Panc1 (cell line): ENCODE data around the gene ZBTB7C. TPM values are rescaled to one million over a fixed set of nuclear protein-coding genes. Genes with fewer than 3 reads are reported as not detected.

Experiments used
- ATAC-seq: fragments of 200-7000 bp; cut with Tn5 transposase; 2 replicates; pipeline ENCODE4 v1.9.1; 2020; ENCODE audit warnings: mild to moderate bottlenecking, moderate library complexity
- BruUV-seq: library from RNA; stranded (reverse); fragments of 400-500 nt; replicated peaks from 2 replicates; lab custom pipeline; 2021; lab: Mats Ljungman, UMichigan
- CTCF ChIA-PET: fragments of 300-600 bp; sonication (Branson Sonifier 250); formaldehyde crosslinking; loops from one replicate; lab custom pipeline; 2022; ENCODE audit warnings: antibody characterized with exemption; lab: Charles Lee
- POLR2A ChIA-PET: fragments of 300-600 bp; sonication (Branson Sonifier 250); formaldehyde crosslinking; loops from one replicate; lab custom pipeline; 2022; ENCODE audit warnings: antibody characterized with exemption; lab: Charles Lee
- DNase-seq: peaks from one replicate; pipeline ENCODE4 v3.0.0-alpha.2; 2010; ENCODE audit warnings: low read depth, low spot score
- H3K27ac ChIP-seq: 2 replicates; pipeline ENCODE4 v1.5.1; 2011; ENCODE audit warnings: mild to moderate bottlenecking, low read length, inconsistent platforms
- H3K27me3 ChIP-seq: fragments of 200-500 bp; sonication (Bioruptor generic); 2 replicates; pipeline ENCODE4 v1.6.0; 2014; ENCODE audit warnings: low read length, inconsistent platforms; ENCODE audit not compliant: control insufficient read depth, insufficient read depth
- H3K36me3 ChIP-seq: fragments of 200-500 bp; sonication (Bioruptor generic); 2 replicates; pipeline ENCODE4 v1.5.1; 2014; ENCODE audit warnings: inconsistent platforms, mild to moderate bottlenecking, low read length, moderate library complexity; ENCODE audit not compliant: control insufficient read depth, insufficient read depth
- H3K4me1 ChIP-seq: 2 replicates; pipeline ENCODE4 v1.5.1; 2011; ENCODE audit warnings: inconsistent platforms, mild to moderate bottlenecking, low read length, moderate library complexity; ENCODE audit not compliant: control insufficient read depth, insufficient read depth
- H3K4me3 ChIP-seq, 2 experiments: 2 replicates each; pipeline ENCODE4 v1.5.1; 2011 to 2012; ENCODE audit warnings: low read depth in 2 of 2, low read length in 2 of 2, mild to moderate bottlenecking in 2 of 2, inconsistent platforms in 1 of 2, moderate library complexity in 1 of 2
- H3K9me3 ChIP-seq: fragments of 200-500 bp; sonication (Bioruptor generic); 2 replicates; pipeline ENCODE4 v1.5.1; 2014; ENCODE audit warnings: low read depth, mild to moderate bottlenecking, inconsistent platforms, low read length, moderate library complexity; ENCODE audit not compliant: control insufficient read depth, insufficient read depth
- POLR2AphosphoS5 ChIP-seq: IDR thresholded peaks from 2 replicates; pipeline ENCODE4 v1.6.1; 2012; ENCODE audit warnings: mild to moderate bottlenecking, low read depth, low read length, moderate library complexity
- SIN3A ChIP-seq: IDR thresholded peaks from 2 replicates; pipeline ENCODE4 v1.6.1; 2012; ENCODE audit warnings: low read depth, mild to moderate bottlenecking, low read length, moderate library complexity, borderline replicate concordance; ENCODE audit not compliant: insufficient read depth
- TCF7L2 ChIP-seq: IDR thresholded peaks from 2 replicates; pipeline ENCODE4 v1.6.1; 2011; ENCODE audit warnings: mild to moderate bottlenecking, low read depth, low read length, inconsistent platforms
- in situ Hi-C: cut with HindIII; loops from 2 replicates; pipeline ENCODE4 v1.10.0; 2016; ENCODE audit warnings: low sequenced_read_pairs, low pct_unique_long_range_greater_than_20kb
- intact Hi-C: fragments of 100-400 bp; cut with micrococcal nuclease; formaldehyde crosslinking; loops from one replicate; pipeline ENCODE4 v1.10.0; 2022; ENCODE audit not compliant: unreplicated experiment
- total RNA-seq: library from RNA; stranded (reverse); gene quantifications from one replicate; pipeline ENCODE4 v1.2.1, GENCODE V29; 2021; ENCODE audit not compliant: unreplicated experiment
- TF ChIP-seq, protein P1 (sequence below): fragments of 450-650 bp; IDR thresholded peaks from 2 replicates; pipeline ENCODE4 v1.5.1; 2017; ENCODE audit warnings: mild to moderate bottlenecking
- TF ChIP-seq, protein P2 (sequence below), 2 experiments: IDR thresholded peaks; 2 replicates each; pipeline ENCODE4 v1.6.1; 2011 to 2012; ENCODE audit warnings: low read depth in 2 of 2, control low read depth in 1 of 2, low read length in 1 of 2, mild to moderate bottlenecking in 1 of 2, moderate library complexity in 1 of 2; ENCODE audit not compliant: insufficient read depth in 1 of 2

ZBTB7C gene
- total RNA-seq, 1 experiment from 2014 or later, result 0.03 TPM

DNA sequence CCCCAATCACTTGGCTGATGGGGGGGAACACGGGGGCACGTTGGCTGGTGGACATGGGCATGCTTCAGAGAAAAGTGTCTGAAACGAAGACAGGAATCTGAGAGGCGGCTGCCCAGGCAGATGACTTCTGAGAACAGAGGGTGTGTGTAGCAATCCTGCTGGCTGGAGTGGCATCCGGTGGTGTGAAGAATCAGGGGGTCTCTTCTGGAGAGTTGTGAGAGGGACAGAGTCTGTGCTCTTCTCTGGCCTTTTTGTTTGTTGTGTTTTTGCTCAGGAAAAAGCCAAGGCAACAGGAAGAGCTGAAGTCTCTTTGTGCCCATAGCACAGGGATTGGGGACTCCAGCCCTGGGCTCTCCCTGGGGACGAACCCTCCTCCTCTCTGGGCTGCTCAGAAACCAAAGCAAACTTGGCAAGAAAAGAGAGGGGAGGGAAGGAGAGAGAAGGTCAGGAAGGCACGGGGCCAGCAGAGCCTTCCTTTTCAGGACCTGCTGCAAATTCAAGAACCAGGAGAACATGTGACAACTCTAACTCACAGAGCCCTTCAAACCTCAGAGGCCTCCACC is 381.7 kb downstream of the ZBTB7C start:
- intact Hi-C loops, result no loop called here
- POLR2A ChIA-PET, result no interaction called here
- BruUV-seq, result no TSS peak

DNA sequence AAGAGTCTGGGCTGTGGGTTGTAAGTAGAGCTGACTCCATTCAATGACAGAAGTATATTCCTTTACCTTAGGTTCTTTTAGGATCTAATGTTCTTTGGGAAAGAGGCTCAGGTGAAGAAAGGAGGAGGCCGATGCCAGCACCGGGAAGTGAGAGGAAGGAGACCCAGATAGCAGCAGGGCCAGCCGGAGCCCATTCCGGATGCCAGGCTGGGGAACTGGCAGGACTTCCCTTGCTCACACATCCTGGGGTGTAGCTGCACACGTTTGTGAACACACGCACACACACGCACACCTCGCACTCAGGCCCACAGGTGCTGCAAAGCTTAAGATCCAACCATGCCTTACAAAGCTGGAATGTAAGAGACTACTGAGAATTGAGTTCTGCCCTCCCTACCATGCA is 383.0 kb downstream of the ZBTB7C start:
- DNase-seq (no peak), ATAC-seq (no peak)
- ChIA-PET CTCF (no interaction called here), POLR2A (no interaction called here)
- BruUV-seq, result no TSS peak
- H3K27me3 ChIP-seq, result no peaks in the 10 kb centered on the region
- TF ChIP-seq, protein P1, sequence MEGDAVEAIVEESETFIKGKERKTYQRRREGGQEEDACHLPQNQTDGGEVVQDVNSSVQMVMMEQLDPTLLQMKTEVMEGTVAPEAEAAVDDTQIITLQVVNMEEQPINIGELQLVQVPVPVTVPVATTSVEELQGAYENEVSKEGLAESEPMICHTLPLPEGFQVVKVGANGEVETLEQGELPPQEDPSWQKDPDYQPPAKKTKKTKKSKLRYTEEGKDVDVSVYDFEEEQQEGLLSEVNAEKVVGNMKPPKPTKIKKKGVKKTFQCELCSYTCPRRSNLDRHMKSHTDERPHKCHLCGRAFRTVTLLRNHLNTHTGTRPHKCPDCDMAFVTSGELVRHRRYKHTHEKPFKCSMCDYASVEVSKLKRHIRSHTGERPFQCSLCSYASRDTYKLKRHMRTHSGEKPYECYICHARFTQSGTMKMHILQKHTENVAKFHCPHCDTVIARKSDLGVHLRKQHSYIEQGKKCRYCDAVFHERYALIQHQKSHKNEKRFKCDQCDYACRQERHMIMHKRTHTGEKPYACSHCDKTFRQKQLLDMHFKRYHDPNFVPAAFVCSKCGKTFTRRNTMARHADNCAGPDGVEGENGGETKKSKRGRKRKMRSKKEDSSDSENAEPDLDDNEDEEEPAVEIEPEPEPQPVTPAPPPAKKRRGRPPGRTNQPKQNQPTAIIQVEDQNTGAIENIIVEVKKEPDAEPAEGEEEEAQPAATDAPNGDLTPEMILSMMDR, result no peak
- TF ChIP-seq POLR2AphosphoS5 (no peak), TCF7L2 (no peak), SIN3A (no peak)
- TF ChIP-seq, protein P2, sequence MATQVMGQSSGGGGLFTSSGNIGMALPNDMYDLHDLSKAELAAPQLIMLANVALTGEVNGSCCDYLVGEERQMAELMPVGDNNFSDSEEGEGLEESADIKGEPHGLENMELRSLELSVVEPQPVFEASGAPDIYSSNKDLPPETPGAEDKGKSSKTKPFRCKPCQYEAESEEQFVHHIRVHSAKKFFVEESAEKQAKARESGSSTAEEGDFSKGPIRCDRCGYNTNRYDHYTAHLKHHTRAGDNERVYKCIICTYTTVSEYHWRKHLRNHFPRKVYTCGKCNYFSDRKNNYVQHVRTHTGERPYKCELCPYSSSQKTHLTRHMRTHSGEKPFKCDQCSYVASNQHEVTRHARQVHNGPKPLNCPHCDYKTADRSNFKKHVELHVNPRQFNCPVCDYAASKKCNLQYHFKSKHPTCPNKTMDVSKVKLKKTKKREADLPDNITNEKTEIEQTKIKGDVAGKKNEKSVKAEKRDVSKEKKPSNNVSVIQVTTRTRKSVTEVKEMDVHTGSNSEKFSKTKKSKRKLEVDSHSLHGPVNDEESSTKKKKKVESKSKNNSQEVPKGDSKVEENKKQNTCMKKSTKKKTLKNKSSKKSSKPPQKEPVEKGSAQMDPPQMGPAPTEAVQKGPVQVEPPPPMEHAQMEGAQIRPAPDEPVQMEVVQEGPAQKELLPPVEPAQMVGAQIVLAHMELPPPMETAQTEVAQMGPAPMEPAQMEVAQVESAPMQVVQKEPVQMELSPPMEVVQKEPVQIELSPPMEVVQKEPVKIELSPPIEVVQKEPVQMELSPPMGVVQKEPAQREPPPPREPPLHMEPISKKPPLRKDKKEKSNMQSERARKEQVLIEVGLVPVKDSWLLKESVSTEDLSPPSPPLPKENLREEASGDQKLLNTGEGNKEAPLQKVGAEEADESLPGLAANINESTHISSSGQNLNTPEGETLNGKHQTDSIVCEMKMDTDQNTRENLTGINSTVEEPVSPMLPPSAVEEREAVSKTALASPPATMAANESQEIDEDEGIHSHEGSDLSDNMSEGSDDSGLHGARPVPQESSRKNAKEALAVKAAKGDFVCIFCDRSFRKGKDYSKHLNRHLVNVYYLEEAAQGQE (IDR thresholded peaks at IDR 0.05; ENCODE audit: insufficient read depth in 1 of 2, low read depth in 2 of 2, low read length in 1 of 2), result no peak
- intact Hi-C loops (no loop called here), in situ Hi-C loops (no loop called here)
- no peaks in the 10 kb centered on the region for H3K4me1 ChIP-seq
- no peaks in the 10 kb centered on the region for H3K36me3 ChIP-seq
- H3K4me3 ChIP-seq, result no peak overlapping the region
- H3K9me3 ChIP-seq, result no peaks in the 10 kb centered on the region
- no peak overlapping the region for H3K27ac ChIP-seq

More for the DNA sequence above, 381.7 kb downstream of the ZBTB7C start:
- H3K9me3 ChIP-seq, result no peaks in the 10 kb centered on the region
- CTCF ChIA-PET, result interaction anchor here (1.1 kb wide), 1 partner anchor 417 kb away, joined by 3 read pairs; no protein-coding TSS in a partner anchor
- ATAC-seq (no peak), DNase-seq (no peak)
- TF ChIP-seq POLR2AphosphoS5, result no peak
- TF ChIP-seq, protein P2 (IDR thresholded peaks at IDR 0.05; ENCODE audit: insufficient read depth in 1 of 2, low read depth in 2 of 2, low read length in 1 of 2), result no peak
- no peak for TF ChIP-seq TCF7L2
- TF ChIP-seq, protein P1, result no peak
- no peak for TF ChIP-seq SIN3A
- no peaks in the 10 kb centered on the region for H3K4me1 ChIP-seq
- H3K27ac ChIP-seq, result no peak overlapping the region
- no peaks in the 10 kb centered on the region for H3K36me3 ChIP-seq
- in situ Hi-C loops, result no loop called here
- no peak overlapping the region for H3K4me3 ChIP-seq
- no peaks in the 10 kb centered on the region for H3K27me3 ChIP-seq
